HG03175 (cell line): ENCODE measurements around the gene SETBP1.

Experiments
- ATAC-seq: cut with Tn5 transposase; IDR thresholded peaks from one replicate; pipeline ENCODE4 v1.9.1; 2021; ENCODE audit warnings: mild to moderate bottlenecking, moderate library complexity; ENCODE audit not compliant: unreplicated experiment

The SETBP1 gene

DNA sequence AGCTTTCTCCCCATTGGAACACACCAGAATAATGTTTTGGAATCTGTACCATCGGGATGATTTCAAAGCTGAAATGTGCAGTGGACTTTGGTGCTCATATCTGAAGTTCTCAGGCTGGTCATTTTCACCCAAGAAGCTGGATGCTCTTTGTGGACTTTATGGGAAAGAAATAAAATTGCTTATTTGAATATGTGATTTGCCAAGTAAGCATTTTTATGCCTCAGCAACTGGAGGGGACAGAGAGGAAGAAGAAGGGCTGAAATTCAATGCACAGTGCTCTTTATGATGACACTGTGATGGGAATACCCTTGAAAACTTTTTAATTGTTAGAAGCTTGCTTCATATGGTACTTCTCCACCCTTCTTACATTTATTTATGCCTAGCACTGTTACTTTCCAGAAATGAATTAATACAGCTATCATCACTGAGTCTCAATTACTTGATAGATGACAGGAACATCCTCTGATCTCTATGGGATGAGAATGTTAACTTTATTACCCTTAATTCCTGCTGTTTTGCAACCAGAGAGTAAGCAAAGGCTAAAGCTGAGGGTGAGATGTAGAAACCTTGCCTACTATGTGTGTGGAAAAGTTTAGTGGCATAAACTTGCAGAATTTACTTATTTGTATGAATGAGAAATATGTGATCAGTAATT lies 23.6 kb downstream of the SETBP1 start:
- no peak for ATAC-seq

- ATAC-seq: no peak
Observed at GRCh38 chr18:44705075-44705675, 24.5 kb downstream of the SETBP1 start.

- ATAC-seq: no peak
Observed at GRCh38 chr18:44708451-44709083, 27.9 kb downstream of the SETBP1 start.

DNA sequence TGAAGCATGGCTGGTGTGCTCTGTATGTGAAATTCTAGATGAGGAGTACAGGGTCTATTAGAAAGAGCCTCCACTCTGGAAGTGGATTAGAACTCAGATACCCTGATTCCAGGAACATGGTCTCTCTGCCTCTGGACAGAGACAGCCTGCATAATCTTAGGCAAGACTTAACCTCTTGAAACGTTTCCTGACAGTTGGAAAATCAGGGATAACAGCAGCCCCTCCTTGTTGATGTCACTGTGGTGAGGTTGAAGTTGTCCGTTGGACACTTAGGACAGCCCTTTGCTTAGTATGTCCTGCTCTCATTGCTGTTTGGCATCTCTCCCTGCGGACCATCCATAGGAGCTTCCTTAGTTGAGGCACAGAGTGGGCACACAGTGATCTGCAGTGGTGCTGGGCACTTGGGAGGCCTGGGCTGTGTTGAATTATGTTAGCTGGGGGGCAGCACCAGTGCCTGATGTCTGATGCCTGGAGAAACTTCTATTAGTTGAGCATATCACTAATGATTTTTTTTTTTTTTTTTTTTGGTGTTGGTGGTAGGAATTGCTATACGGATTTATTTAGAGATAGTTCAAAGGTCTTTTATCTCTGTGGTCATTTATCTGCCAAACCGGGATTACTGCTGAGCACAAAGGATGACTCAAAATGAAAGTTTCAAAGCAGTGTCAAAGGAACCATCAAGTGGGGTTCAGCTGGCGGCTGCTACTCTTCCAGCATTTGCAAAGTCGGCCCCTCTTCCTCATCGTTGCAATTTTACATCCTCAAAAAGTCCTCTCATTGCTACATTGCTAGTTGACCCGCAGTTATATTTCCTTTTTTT lies 28.8 kb downstream of the SETBP1 start:
- peak; percentile 94 for ATAC-seq

DNA sequence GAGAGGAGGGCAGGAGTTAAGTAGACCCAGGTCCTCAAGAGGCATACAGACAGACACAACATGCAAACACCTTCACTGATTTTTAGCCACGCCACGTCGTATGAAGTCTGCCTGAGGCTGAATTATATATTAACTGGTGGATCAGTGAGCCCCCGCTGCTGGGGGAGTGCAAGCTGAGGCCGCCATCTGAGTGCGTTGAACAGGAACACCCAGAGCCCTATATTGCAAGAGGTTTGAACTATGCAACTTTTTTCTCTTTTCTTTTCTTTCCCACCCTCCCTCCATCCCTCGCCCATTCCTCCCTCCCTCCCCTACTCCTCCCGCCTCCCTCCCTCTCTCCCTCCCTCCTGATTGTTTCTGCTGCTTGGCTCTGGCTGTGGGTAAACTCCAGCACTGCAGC lies 30.2 kb downstream of the SETBP1 start:
- no peak for ATAC-seq

GRCh38 chr18:44712025-44712424 lies 31.3 kb downstream of the SETBP1 start:
- ATAC-seq: no peak

DNA sequence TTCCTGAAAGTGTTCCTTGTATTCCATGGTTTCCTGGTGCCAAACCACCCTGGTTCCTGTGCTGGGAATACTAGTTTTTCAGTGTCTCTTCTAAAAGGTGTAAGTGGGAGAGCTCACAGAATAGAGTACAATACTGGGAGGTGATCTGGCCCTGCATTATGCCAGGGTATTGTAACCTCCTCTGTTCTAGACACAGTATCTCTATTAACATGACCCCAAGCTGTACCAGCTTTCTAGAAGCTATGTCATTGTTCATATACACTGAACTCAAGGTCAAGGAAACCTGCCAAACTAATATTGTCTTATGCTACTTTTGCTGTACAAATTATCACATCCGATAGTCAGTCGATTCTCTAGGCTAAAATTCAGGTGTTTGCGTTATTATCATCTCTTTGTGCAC lies 32.7 kb downstream of the SETBP1 start:
- ATAC-seq: no peak

DNA sequence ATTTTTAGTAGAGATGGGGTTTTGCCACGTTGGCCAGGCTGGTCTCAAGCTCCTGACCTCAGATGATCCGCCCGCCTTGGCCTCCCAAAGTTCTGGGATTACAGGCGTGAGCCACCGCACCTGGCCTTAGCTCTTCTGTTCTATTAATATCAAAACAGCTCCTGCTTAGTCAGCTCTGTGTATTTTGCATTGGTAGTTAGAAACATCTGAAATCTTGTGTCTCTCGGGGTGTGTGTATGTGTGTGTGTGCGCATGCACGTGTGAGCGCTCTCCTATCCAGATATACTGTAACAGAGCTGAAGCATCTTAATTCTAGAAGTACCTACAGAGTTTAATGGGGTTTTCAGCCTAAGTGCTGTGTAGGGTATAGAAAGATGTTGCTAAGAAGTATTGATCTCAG lies 33.7 kb downstream of the SETBP1 start:
- ATAC-seq: no peak

DNA sequence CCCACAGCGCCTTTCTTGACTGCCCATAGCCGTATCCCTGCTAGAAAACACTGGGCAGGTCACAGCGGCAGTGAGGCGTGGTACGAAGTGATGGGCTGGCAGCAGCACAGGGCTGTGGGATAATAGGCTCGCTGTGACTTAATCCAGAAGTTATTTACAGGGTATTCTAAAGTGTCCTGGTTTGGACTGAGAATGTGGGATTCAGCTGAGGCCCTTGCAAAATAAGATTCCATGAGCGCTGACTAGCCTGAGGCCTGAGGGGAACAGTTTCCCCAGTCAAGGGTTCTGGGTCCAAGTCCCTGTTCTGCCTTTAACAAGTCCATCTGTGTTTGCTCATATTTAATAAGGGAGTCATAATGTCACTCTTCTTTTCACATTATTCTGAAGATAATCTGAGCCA lies 34.6 kb downstream of the SETBP1 start:
- no peak for ATAC-seq

- ATAC-seq: no peak
Observed at GRCh38 chr18:44715842-44716241, 35.2 kb downstream of the SETBP1 start.

- ATAC-seq: peak; percentile 64
Observed at GRCh38 chr18:44716697-44717163, 36.0 kb downstream of the SETBP1 start.

GRCh38 chr18:44719519-44720060 lies 38.9 kb downstream of the SETBP1 start:
- ATAC-seq: no peak

- peak; percentile 25 for ATAC-seq
Observed at GRCh38 chr18:44721748-44722147, 41.1 kb downstream of the SETBP1 start.

- ATAC-seq: peak; percentile 37
Observed at GRCh38 chr18:44723411-44723810, 42.7 kb downstream of the SETBP1 start.

- no peak for ATAC-seq
Observed at GRCh38 chr18:44724105-44724778, 43.6 kb downstream of the SETBP1 start.

- ATAC-seq: peak; percentile 56
Observed at GRCh38 chr18:44725300-44726058, 44.8 kb downstream of the SETBP1 start.

- ATAC-seq: no peak
Observed at GRCh38 chr18:44726059-44726421, 45.4 kb downstream of the SETBP1 start.

- ATAC-seq: no peak
Observed at GRCh38 chr18:44727291-44727690, 46.6 kb downstream of the SETBP1 start.

DNA sequence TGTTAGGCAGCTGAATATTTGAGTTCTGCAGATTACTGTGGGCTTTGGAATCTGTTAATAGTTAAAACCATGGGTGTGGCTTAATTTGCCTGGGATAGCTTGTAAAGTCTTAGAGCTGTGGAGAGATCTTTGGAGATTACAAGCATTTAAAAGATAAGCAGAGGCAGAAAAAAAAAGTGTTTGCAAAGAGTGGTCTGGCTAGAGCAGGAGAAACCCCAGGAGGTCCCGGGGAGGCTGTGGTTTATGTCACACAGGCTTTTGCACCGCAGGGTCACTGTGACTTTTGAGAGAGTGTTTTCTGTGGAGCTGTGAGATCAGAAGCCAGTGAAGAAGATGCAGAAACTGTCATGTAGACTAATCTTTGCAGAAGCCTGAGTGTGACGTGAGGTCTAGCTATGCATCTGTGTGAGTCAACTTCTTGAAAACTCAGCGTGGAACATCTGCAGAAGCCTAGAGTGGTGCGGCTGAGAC lies 49.0 kb downstream of the SETBP1 start:
- ATAC-seq: no peak
